GM06990 (cell line): ENCODE data around the gene TRAM2.

Experiments used
- DNase-seq: peaks from one replicate; pipeline ENCODE4 v3.0.0-alpha.2; 2011; ENCODE audit not compliant: insufficient read length; ENCODE audit errors: extremely low read depth
- H3K27me3 ChIP-seq: replicated peaks from 2 replicates; pipeline ENCODE4 v1.6.0; 2011; ENCODE audit warnings: low read length; ENCODE audit not compliant: control insufficient read depth, insufficient read depth
- H3K36me3 ChIP-seq: 2 replicates; pipeline ENCODE4 v1.5.1; 2011; ENCODE audit warnings: low read length; ENCODE audit not compliant: control insufficient read depth, insufficient read depth
- H3K4me3 ChIP-seq: replicated peaks from 2 replicates; pipeline ENCODE4 v1.5.1; 2011; ENCODE audit warnings: low read depth, mild to moderate bottlenecking, control low read depth, low read length
- TF ChIP-seq, protein P1 (sequence below): IDR thresholded peaks from 2 replicates; pipeline ENCODE4 v1.5.1; 2011; ENCODE audit warnings: low read length, control low read depth, mild to moderate bottlenecking, inconsistent platforms; ENCODE audit not compliant: insufficient read depth, poor library complexity, severe bottlenecking

The TRAM2 gene

DNA sequence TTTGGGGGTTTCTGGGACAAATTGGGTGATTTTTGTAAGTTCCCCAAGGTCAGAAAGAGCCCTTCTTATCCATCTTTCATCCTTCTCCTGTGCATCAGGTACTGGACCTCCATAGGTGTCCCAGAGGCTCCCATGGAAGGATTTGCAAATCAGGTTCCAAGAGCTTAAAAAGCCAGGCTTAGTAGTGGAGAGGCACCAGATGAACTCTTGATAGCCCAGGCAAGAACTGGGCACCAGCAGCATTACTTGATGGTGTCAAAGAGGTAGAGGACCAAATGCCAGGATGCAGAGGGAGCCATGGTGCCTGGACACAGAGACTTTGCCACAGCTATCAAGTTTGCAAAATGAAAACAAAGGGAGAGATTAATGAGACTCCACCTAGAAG lies 20.9 kb upstream of the TRAM2 start:
- no peaks in the 10 kb centered on the region for H3K36me3 ChIP-seq
- H3K4me3 ChIP-seq, result no peak overlapping the region
- H3K27me3 ChIP-seq, result no peaks in the 10 kb centered on the region
- TF ChIP-seq, protein P1, sequence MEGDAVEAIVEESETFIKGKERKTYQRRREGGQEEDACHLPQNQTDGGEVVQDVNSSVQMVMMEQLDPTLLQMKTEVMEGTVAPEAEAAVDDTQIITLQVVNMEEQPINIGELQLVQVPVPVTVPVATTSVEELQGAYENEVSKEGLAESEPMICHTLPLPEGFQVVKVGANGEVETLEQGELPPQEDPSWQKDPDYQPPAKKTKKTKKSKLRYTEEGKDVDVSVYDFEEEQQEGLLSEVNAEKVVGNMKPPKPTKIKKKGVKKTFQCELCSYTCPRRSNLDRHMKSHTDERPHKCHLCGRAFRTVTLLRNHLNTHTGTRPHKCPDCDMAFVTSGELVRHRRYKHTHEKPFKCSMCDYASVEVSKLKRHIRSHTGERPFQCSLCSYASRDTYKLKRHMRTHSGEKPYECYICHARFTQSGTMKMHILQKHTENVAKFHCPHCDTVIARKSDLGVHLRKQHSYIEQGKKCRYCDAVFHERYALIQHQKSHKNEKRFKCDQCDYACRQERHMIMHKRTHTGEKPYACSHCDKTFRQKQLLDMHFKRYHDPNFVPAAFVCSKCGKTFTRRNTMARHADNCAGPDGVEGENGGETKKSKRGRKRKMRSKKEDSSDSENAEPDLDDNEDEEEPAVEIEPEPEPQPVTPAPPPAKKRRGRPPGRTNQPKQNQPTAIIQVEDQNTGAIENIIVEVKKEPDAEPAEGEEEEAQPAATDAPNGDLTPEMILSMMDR, result no peak
- no peak for DNase-seq

DNA sequence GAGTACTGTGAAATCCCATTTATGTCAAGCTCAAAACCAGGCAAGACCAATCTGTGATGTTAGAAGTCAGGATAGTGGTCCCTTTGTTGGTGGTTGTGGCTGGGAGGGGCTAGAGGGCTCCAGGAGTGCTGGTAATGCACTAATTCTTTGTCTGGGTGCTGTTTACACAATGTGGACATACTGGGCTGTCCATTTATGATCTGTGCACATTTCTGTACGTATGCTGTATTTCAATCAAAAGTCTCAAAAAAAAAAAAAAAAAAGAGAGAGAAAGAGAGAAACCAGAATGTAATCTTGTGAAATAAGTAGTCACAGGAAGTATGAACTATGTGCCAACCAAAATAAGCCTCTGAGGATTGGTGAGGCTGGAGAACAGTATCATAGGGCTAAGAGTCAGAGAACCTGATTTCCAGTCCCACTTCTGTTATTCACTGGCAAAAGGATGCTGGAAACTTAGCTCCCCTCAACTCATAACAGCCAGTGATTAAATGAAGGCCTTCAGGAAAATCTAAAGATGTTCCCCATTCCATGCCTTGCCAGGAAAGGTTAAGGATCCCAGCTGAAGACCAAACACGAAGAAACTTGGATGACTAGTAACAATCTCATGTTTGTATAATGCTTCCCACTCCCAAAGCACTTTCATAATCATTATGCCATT lies 19.6 kb upstream of the TRAM2 start:
- no peak overlapping the region for H3K4me3 ChIP-seq
- H3K27me3 ChIP-seq, result no peaks in the 10 kb centered on the region
- H3K36me3 ChIP-seq, result no peaks in the 10 kb centered on the region
- DNase-seq, result no peak
- TF ChIP-seq, protein P1, result no peak

DNA sequence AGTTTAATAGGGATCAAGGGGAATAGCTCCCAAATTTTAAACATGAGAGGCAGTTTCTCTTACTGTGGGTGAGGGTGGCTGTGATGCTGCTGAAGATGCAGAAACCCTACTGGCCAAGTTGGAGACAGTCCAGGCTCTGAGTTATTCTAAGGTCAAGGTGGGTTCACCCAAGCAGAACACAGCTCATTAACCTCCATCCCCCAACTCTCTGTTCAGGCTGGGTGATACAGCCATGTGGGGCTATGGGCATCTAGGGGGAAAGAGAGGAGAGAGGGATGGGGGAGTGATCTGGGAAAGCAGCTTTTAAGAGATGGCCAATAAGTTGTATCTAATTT lies 18.9 kb upstream of the TRAM2 start:
- Histone ChIP-seq H3K4me3 (no peak overlapping the region), H3K36me3 (no peaks in the 10 kb centered on the region), H3K27me3 (no peaks in the 10 kb centered on the region)
- TF ChIP-seq, protein P1, result no peak
- peak; percentile 52 for DNase-seq

DNA sequence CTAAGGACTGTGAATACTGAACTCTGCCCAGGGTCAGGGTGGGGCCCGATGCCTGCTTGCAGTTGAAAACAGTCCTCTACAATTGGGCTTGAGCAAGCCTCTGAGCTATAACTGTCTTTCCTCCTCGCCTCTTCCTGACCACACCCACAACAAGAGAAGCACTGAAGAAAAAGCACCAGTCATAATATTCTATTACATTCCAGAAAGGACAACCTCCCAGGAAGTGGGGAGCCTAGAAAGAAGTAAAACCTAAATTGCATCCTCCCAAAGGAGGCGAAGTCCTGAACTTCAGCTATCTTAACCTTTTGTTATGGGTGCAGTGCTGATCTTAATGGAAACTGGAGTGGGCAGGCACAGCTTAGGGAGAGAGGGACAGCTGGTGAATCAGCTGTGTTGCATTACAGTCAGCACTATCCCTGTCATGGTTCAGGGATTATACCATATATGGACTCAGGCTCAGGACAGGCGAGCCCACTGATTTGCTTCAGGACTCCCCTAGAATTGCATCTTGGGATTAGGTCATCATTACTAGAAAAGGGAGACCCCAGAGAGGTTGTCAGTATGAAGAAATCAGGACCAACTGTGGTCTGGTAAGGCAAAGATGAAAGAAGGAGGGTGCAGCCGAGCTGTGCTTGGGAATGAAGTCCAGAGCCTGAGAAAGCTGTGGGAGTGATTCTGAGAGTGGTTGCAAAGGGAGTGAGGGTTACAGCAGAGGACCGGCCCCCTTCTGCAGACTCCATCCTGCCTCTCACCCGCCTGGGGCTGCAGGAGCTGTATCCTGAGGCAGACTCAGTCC lies 18.3 kb upstream of the TRAM2 start:
- peak; percentile 26 for DNase-seq
- H3K4me3 ChIP-seq, result no peak overlapping the region
- H3K36me3 ChIP-seq, result no peaks in the 10 kb centered on the region
- H3K27me3 ChIP-seq, result no peaks in the 10 kb centered on the region
- TF ChIP-seq, protein P1, result no peak

DNA sequence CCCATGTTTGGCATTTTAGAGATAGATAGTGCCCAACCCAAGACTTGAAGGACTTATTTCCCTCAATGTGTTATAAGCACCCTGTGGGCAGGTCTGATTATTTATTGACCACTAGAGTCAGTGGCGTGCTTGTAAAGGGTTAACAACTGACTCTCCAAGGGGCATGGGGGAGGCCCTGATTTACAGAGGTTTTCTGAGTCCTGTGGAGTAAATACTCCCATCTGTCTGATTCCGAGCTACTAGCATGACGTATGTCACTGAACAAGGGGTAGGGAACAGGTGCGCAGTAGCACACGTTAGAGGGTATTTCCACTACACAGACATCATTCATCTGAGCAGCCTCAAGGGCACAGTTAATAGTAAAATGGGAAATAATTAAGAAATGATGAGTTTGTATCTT lies 17.4 kb upstream of the TRAM2 start:
- TF ChIP-seq, protein P1, result no peak
- DNase-seq, result no peak
- Histone ChIP-seq H3K4me3 (no peak overlapping the region), H3K36me3 (no peaks in the 10 kb centered on the region), H3K27me3 (no peaks in the 10 kb centered on the region)

DNA sequence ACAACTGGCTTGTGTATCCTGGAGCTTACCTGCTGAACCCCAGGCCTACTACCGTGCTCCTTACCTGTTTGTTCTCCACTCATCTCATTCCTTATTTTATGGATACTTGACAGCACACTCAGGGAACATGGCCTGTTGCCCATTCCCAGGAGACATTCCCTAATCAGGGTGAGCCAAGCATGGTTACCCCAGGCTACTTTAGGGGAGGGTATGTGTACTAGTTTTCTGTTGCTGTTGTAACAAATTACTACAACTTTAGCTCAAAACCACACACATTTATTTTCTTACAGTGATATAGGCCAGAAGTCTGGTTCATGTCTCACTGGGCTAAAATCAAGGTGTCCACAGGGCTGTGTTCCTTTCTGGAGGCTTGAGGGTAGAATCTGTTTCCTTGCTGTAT lies 15.0 kb upstream of the TRAM2 start:
- no peak for DNase-seq
- no peaks in the 10 kb centered on the region for H3K27me3 ChIP-seq
- no peak overlapping the region for H3K4me3 ChIP-seq
- H3K36me3 ChIP-seq, result no peaks in the 10 kb centered on the region
- TF ChIP-seq, protein P1, result no peak
